MM.1S (cell line): ENCODE measurements around the gene CMTR1.

Experiments
- EZH2 ChIP-seq: fragments of 300-600 bp; sonication (generic); optimal IDR thresholded peaks from 2 replicates; pipeline ENCODE3; 2017; ENCODE audit warnings: low read depth, mild to moderate bottlenecking, antibody characterized with exemption, low read length, mixed read lengths
- EZH2phosphoT487 ChIP-seq: fragments of 300-600 bp; sonication (generic); IDR thresholded peaks from 2 replicates; pipeline ENCODE4 v1.6.1; 2018; ENCODE audit warnings: antibody characterized with exemption, low read length
- TF ChIP-seq, protein P1 (sequence below): fragments of 300-600 bp; sonication (generic); IDR thresholded peaks from 2 replicates; pipeline ENCODE4 v1.5.1; 2016; ENCODE audit warnings: antibody characterized with exemption, low read length, mixed read lengths

DNA sequence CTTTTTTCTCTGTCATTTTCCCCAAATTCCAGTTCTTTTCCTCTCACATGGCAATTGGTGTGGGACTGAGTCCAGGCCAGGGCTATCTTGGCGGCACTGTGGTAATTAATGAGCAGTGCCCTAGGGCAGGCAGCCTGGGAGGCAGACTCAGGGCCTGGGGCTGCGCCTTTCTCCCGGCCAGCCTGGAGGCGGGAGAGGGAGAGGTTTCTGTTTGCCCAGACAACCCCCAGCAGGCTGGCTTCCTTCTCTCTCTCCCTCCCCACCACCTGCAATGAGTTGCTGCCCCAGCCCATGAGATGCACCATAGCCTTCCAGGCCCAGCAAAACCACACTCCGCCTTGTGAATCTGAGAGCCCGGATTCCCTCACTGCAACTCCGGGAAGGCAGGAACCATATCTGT is 81.8 kb downstream of the CMTR1 start:
- TF ChIP-seq, protein P1, sequence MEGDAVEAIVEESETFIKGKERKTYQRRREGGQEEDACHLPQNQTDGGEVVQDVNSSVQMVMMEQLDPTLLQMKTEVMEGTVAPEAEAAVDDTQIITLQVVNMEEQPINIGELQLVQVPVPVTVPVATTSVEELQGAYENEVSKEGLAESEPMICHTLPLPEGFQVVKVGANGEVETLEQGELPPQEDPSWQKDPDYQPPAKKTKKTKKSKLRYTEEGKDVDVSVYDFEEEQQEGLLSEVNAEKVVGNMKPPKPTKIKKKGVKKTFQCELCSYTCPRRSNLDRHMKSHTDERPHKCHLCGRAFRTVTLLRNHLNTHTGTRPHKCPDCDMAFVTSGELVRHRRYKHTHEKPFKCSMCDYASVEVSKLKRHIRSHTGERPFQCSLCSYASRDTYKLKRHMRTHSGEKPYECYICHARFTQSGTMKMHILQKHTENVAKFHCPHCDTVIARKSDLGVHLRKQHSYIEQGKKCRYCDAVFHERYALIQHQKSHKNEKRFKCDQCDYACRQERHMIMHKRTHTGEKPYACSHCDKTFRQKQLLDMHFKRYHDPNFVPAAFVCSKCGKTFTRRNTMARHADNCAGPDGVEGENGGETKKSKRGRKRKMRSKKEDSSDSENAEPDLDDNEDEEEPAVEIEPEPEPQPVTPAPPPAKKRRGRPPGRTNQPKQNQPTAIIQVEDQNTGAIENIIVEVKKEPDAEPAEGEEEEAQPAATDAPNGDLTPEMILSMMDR, result no peak
- TF ChIP-seq EZH2 (no peak), EZH2phosphoT487 (no peak)
